HFFc6 (cell line): ENCODE measurements around the gene CFAP90. TPM values are rescaled to one million over a fixed set of nuclear protein-coding genes. Genes with fewer than 3 reads are reported as not detected.

Source experiments
- DNase-seq: peaks from one replicate; pipeline ENCODE4 v3.0.0-alpha.2; 2018
- H3K27ac Mint-ChIP-seq: 2 replicates; pipeline ENCODE4 v1.8.0; 2020; ENCODE audit warnings: mild to moderate bottlenecking, mixed read lengths
- H3K27me3 Mint-ChIP-seq: 2 replicates; pipeline ENCODE4 v1.8.0; 2021; ENCODE audit warnings: mild to moderate bottlenecking, moderate library complexity, mixed read lengths; ENCODE audit not compliant: insufficient read depth
- H3K36me3 Mint-ChIP-seq: 2 replicates; pipeline ENCODE4 v1.8.0; 2021; ENCODE audit warnings: low read depth, mixed read lengths
- H3K4me1 Mint-ChIP-seq: 2 replicates; pipeline ENCODE4 v1.8.0; 2020; ENCODE audit warnings: low read depth, mixed read lengths
- H3K4me3 Mint-ChIP-seq: 2 replicates; pipeline ENCODE4 v1.8.0; 2020; ENCODE audit warnings: mild to moderate bottlenecking, moderate library complexity, mixed read lengths
- H3K9me3 Mint-ChIP-seq: 2 replicates; pipeline ENCODE4 v1.8.0; 2020; ENCODE audit warnings: mild to moderate bottlenecking, mixed read lengths
- total RNA-seq, 6 experiments: library from RNA; stranded (reverse); fragmentation: NEBNext Ultra II Directional; extraction: Animal tissue kit (Norgen Biotek cat#: 25700); gene quantifications; 2 replicates in 1 of 6; 3 replicates in 5 of 6; pipeline ENCODE4 v1.2.3, GENCODE V29; 2021
- TF ChIP-seq, protein P1 (sequence below): fragments of 200-600 bp; sonication (generic); IDR thresholded peaks from 2 replicates; pipeline ENCODE4 v1.5.0; 2021; ENCODE audit warnings: antibody characterized with exemption, mild to moderate bottlenecking

The CFAP90 gene
- total RNA-seq, 6 experiments from 2014 or later: not detected

DNA sequence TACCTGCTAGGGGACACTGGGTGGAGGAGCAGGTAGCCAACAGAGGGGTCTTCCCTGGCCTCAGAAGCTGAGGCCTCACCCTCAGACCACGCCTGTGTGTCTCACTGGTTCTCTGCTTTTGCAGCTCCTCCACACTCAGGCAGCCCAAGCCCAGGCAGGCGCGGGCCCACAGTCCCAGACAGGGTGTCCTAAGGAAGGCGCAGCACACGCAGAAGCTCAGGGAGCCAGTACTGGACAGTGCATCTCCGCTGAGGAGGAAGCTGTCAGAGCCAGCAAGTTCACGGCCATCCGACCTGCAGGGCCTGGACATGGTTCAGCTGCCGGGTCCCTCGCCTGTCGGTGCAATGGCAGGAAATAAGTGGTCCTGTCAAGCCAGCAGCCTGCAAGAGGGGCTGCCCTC is 25.3 kb downstream of the CFAP90 start:
- Mint-ChIP-seq H3K36me3 (no peaks in the 10 kb centered on the region), H3K4me3 (no peak overlapping the region), H3K27me3 (peaks cover 23% of the 10 kb centered on the region), H3K27ac (no peak overlapping the region), H3K4me1 (no peaks in the 10 kb centered on the region), H3K9me3 (no peaks in the 10 kb centered on the region)
- TF ChIP-seq, protein P1, sequence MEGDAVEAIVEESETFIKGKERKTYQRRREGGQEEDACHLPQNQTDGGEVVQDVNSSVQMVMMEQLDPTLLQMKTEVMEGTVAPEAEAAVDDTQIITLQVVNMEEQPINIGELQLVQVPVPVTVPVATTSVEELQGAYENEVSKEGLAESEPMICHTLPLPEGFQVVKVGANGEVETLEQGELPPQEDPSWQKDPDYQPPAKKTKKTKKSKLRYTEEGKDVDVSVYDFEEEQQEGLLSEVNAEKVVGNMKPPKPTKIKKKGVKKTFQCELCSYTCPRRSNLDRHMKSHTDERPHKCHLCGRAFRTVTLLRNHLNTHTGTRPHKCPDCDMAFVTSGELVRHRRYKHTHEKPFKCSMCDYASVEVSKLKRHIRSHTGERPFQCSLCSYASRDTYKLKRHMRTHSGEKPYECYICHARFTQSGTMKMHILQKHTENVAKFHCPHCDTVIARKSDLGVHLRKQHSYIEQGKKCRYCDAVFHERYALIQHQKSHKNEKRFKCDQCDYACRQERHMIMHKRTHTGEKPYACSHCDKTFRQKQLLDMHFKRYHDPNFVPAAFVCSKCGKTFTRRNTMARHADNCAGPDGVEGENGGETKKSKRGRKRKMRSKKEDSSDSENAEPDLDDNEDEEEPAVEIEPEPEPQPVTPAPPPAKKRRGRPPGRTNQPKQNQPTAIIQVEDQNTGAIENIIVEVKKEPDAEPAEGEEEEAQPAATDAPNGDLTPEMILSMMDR: no peak
- DNase-seq: no peak

GRCh38 chr5:7824995-7825394 is 25.9 kb downstream of the CFAP90 start:
- H3K4me3 Mint-ChIP-seq: no peak overlapping the region
- TF ChIP-seq, protein P1: no peak
- peaks cover 23% of the 10 kb centered on the region for H3K27me3 Mint-ChIP-seq
- no peaks in the 10 kb centered on the region for H3K36me3 Mint-ChIP-seq
- no peak overlapping the region for H3K27ac Mint-ChIP-seq
- no peaks in the 10 kb centered on the region for H3K4me1 Mint-ChIP-seq
- DNase-seq: no peak
- no peaks in the 10 kb centered on the region for H3K9me3 Mint-ChIP-seq

DNA sequence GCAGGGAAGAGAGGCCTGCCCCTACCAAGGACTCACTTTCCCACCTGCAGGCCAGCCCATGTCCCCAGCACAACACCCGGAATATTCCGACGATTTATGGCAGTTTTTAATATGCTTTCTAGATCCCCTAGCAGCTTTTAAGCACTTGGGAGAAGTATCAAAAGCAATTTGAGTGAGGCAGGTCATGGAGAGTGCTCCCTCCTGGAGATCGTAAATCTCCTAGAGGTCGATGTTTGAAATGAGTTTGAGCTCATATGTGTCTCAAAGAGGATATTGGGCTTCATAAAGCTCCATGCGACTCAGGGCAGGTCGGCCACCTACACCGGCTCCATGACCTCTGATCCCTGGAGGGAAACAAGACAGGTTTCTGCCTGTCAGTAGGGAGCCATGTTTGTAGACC is 27.3 kb downstream of the CFAP90 start:
- no peak for DNase-seq
- Mint-ChIP-seq H3K27me3 (peaks cover 20% of the 10 kb centered on the region), H3K27ac (no peak overlapping the region), H3K9me3 (no peaks in the 10 kb centered on the region), H3K4me3 (no peak overlapping the region), H3K4me1 (no peaks in the 10 kb centered on the region), H3K36me3 (no peaks in the 10 kb centered on the region)
- TF ChIP-seq, protein P1: no peak

- DNase-seq: no peak
- TF ChIP-seq, protein P1: no peak
- Mint-ChIP-seq H3K4me3 (no peak overlapping the region), H3K4me1 (no peaks in the 10 kb centered on the region), H3K9me3 (no peaks in the 10 kb centered on the region), H3K36me3 (no peaks in the 10 kb centered on the region), H3K27ac (no peak overlapping the region), H3K27me3 (peaks cover 20% of the 10 kb centered on the region)
These were observed 28.5 kb downstream of the CFAP90 start for GRCh38 chr5:7822449-7822848.

- H3K27me3 Mint-ChIP-seq: peaks cover 7% of the 10 kb centered on the region
- H3K27ac Mint-ChIP-seq: no peak overlapping the region
- DNase-seq: no peak
- TF ChIP-seq, protein P1: no peak; the same call in 1 of the 2 replicates
- no peak overlapping the region for H3K4me3 Mint-ChIP-seq
- no peaks in the 10 kb centered on the region; the same call in 1 of the 2 replicates for H3K4me1 Mint-ChIP-seq
- H3K36me3 Mint-ChIP-seq: no peaks in the 10 kb centered on the region
- no peaks in the 10 kb centered on the region for H3K9me3 Mint-ChIP-seq
These were observed 34.4 kb downstream of the CFAP90 start for GRCh38 chr5:7816535-7816901.

GRCh38 chr5:7815892-7816534 is 34.9 kb downstream of the CFAP90 start:
- no peak overlapping the region for H3K27ac Mint-ChIP-seq
- DNase-seq: peak; percentile 42
- H3K36me3 Mint-ChIP-seq: no peaks in the 10 kb centered on the region
- no peaks in the 10 kb centered on the region for H3K9me3 Mint-ChIP-seq
- peaks cover 7% of the 10 kb centered on the region for H3K27me3 Mint-ChIP-seq
- TF ChIP-seq, protein P1: peak; percentile 83
- no peak overlapping the region for H3K4me3 Mint-ChIP-seq
- no peaks in the 10 kb centered on the region; the same call in 1 of the 2 replicates for H3K4me1 Mint-ChIP-seq
